Measurements from ENCODE around the gene TJP1.

Gene TJP1

DNA sequence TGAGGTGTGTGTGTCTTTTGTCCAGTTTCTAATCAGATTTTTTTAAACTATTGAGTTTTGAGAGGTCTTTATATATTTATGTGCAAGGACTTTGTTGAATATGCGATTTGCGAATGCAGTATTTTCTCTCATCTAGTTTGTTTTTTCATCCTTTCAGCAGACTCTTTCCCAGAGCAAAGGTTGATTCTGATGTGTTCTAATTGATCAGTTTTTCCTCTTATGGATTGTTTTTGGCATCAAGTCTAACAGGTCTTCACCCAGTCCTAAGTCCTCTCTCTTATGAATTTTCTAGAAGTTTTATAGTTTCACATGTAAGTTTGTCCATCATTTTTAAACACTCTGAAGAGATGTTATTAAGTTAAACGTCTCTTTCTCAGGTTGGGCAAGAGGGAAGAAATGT lies 17.8 kb upstream of the TJP1 start:
- TF ChIP-seq, protein P1, sequence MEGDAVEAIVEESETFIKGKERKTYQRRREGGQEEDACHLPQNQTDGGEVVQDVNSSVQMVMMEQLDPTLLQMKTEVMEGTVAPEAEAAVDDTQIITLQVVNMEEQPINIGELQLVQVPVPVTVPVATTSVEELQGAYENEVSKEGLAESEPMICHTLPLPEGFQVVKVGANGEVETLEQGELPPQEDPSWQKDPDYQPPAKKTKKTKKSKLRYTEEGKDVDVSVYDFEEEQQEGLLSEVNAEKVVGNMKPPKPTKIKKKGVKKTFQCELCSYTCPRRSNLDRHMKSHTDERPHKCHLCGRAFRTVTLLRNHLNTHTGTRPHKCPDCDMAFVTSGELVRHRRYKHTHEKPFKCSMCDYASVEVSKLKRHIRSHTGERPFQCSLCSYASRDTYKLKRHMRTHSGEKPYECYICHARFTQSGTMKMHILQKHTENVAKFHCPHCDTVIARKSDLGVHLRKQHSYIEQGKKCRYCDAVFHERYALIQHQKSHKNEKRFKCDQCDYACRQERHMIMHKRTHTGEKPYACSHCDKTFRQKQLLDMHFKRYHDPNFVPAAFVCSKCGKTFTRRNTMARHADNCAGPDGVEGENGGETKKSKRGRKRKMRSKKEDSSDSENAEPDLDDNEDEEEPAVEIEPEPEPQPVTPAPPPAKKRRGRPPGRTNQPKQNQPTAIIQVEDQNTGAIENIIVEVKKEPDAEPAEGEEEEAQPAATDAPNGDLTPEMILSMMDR (conservative IDR thresholded peaks at IDR 0.05; ENCODE audit: low read depth, low read length): no peak
- no peak for DNase-seq (ENCODE audit: low read depth)
- no peak overlapping the region for H3K4me3 ChIP-seq (ENCODE audit: low read length)

DNA sequence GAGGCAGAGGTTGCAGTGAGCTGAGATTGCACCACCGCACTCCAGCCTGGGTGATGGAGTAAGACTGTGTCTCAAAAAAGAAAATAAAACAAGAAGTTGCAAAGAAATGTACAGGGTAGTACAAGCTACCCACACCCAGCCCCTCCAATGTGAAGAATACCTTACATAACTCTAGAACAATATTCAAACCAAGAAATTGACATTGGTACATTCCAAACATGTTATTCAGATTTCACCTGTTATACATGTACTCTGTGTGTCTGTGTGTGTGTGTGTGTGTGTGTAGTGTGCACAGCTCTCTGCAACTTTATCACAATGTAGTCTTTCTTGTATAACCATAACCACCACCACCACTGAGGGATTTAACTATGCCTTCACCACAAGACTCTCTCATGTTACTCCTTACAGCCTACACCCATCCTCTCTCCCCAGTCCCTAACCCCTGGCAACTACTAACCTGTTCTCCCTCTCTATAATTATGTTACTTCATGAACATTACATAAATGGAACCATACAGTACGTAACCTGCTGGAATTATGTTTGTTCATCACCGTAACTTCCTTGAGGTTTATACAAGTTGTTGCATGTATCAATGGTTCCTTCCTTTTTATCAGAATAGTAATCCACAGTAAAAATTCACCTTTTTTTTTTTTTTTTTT lies 16.2 kb upstream of the TJP1 start:
- TF ChIP-seq, protein P1 (conservative IDR thresholded peaks at IDR 0.05; ENCODE audit: low read depth, low read length): no peak
- H3K4me3 ChIP-seq (ENCODE audit: low read length): no peak overlapping the region
- DNase-seq (ENCODE audit: low read depth): no peak

- DNase-seq (ENCODE audit: low read depth): no peak
- H3K4me3 ChIP-seq (ENCODE audit: low read length): no peak overlapping the region
- TF ChIP-seq, protein P1 (conservative IDR thresholded peaks at IDR 0.05; ENCODE audit: low read depth, low read length): no peak
Measured at GRCh38 chr15:29835301-29835700, 13.0 kb upstream of the TJP1 start.

DNA sequence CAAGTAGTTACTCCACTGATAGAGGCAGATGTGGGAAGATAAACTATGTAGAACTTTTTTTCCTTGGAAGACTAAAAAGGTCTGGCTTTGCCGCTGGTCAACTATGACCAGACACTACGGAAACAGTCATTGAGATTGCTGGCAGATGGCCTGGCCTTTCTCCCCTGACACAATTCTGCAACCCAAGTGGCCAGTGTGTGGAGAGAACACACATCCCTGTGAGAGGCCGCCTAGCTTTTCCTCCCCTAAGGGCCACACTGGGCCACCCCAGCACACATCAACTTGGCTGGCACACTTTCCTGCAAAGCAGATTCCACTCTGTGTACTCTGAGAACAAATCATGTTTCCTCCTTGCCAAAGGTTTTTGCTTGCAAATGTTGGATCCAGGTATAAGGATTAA lies 10.4 kb upstream of the TJP1 start:
- TF ChIP-seq, protein P1 (conservative IDR thresholded peaks at IDR 0.05; ENCODE audit: low read depth, low read length): no peak
- no peak for DNase-seq (ENCODE audit: low read depth)
- H3K4me3 ChIP-seq (ENCODE audit: low read length): no peak overlapping the region

GRCh38 chr15:29826908-29827820 lies 4.9 kb upstream of the TJP1 start:
- TF ChIP-seq, protein P1 (conservative IDR thresholded peaks at IDR 0.05; ENCODE audit: low read depth, low read length): no peak
- DNase-seq (ENCODE audit: low read depth): no peak
- no peak overlapping the region for H3K4me3 ChIP-seq (ENCODE audit: low read length)

DNA sequence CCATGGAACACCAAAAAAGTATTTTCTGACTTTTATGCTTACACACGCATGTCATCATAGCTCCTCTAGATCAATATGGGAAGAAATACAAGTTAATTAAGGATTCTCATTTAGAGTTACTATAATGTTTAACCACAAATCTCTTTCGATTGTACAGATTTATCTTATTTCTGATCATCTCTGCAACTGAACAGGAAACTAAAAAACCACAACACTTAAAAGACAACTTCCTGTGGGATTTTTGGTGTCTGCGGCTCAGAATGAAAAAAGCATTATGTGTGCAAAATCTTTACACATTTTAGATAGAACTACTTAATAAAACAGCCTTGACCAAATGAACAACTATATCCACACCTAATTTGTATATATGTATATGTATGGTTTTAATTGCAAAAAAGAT lies 3.0 kb upstream of the TJP1 start:
- DNase-seq (ENCODE audit: low read depth): no peak
- no peak overlapping the region for H3K4me3 ChIP-seq (ENCODE audit: low read length)
- TF ChIP-seq, protein P1 (conservative IDR thresholded peaks at IDR 0.05; ENCODE audit: low read depth, low read length): no peak

All from retinal pigment epithelial cell (primary cell).